Dendritic cell treated with granulocyte-macrophage colony-stimulating factor and Interleukin-4, amounts not matched to agents 40 ng/mL and 50 ng/mL, for 4 days (primary cell): ENCODE measurements around the gene OSBPL6.

Source experiments
- H3K27ac Mint-ChIP-seq: one replicate; pipeline ENCODE4 v1.8.0; 2022; ENCODE audit warnings: mild to moderate bottlenecking, mixed read lengths
- H3K27me3 Mint-ChIP-seq: one replicate; pipeline ENCODE4 v1.8.0; 2022; ENCODE audit warnings: mild to moderate bottlenecking, mixed read lengths
- H3K36me3 Mint-ChIP-seq: one replicate; pipeline ENCODE4 v1.8.0; 2022; ENCODE audit warnings: low read depth, mixed read lengths
- H3K4me1 Mint-ChIP-seq: one replicate; pipeline ENCODE4 v1.8.0; 2022; ENCODE audit warnings: low read depth, mixed read lengths
- H3K4me3 Mint-ChIP-seq: one replicate; pipeline ENCODE4 v1.8.0; 2022; ENCODE audit warnings: mild to moderate bottlenecking, moderate library complexity, mixed read lengths
- H3K9me3 Mint-ChIP-seq: one replicate; pipeline ENCODE4 v1.8.0; 2022; ENCODE audit warnings: mixed read lengths
- intact Hi-C: fragments of 100-400 bp; cut with micrococcal nuclease; formaldehyde crosslinking; loops from one replicate; pipeline ENCODE4 v1.15.0; 2022

Gene OSBPL6

DNA sequence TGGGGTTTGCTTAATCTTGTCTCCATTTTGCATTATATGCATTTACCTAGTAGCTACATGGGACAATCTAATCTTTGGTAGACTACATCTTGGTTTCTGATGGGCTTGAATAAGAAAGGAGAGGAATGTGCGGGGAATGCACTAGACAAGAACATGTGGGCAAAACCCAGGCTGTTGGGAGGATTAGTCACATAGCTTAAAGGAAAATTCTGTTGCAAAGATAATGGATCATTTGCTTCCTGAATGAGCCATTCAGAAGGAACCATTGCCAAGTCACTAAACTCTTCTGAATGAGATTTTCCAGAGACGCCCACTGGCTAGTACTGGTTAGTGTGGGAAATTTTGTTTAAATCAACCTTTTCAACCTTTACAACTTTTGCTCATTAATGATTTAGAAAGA, 84.8 kb downstream of the OSBPL6 start:
- intact Hi-C loops = loop anchor here (5.0 kb wide), 1 partner anchor 87 kb away; the partner anchor contains the start of gene OSBPL6
- H3K36me3 Mint-ChIP-seq = no peaks in the 10 kb centered on the region
- no peaks in the 10 kb centered on the region for H3K9me3 Mint-ChIP-seq
- H3K27ac Mint-ChIP-seq = no peak overlapping the region
- H3K4me1 Mint-ChIP-seq = peaks cover 31% of the 10 kb centered on the region
- no peak overlapping the region for H3K4me3 Mint-ChIP-seq
- peaks cover 1% of the 10 kb centered on the region for H3K27me3 Mint-ChIP-seq

GRCh38 chr2:178279636-178280035, 85.3 kb downstream of the OSBPL6 start:
- Mint-ChIP-seq H3K9me3 (no peaks in the 10 kb centered on the region), H3K27ac (no peak overlapping the region), H3K4me1 (peaks cover 31% of the 10 kb centered on the region), H3K4me3 (no peak overlapping the region), H3K36me3 (no peaks in the 10 kb centered on the region), H3K27me3 (peaks cover 1% of the 10 kb centered on the region)
- intact Hi-C loops = loop anchor here (2.0 to 10.0 kb wide), 4 partner anchors 87 to 167 kb away; partner anchors contain the start of genes OSBPL6 and RBM45

DNA sequence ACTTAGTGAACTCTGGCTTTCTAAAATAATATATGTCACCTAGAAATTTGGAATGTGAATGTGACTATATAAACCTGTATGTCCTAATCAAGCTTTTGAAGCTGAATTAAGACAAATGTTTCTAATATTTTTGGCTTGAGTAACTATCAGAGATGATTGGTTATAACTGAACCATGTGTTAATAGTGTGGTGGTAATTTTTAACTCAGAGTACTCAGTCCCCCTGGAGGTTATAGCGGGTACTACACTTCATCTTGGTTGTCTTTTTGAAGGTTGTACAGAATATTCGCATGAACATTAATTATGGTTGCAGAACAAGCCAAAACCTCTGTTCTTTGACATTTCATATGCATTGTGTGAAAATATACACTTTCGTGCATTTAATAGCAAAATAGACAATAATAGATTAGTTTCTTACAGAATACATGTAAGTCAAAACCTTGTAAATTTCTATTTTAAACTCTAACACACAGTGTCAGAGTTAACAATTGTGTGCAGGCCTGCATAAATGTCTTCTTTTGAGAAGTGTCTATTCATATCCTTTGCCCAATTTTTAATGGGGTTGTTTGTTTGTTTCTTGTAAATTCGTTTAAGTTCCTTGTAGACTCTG, 86.0 kb downstream of the OSBPL6 start:
- Mint-ChIP-seq H3K9me3 (no peaks in the 10 kb centered on the region), H3K27ac (no peak overlapping the region), H3K4me3 (no peak overlapping the region), H3K36me3 (no peaks in the 10 kb centered on the region), H3K27me3 (peaks cover 1% of the 10 kb centered on the region), H3K4me1 (peaks cover 24% of the 10 kb centered on the region)
- intact Hi-C loops = loop anchor here (2.0 to 10.0 kb wide), 3 partner anchors 134 to 168 kb away; partner anchors contain the start of gene RBM45

- no peaks in the 10 kb centered on the region for H3K36me3 Mint-ChIP-seq
- intact Hi-C loops = loop anchor here (10.0 kb wide), 1 partner anchor 133 kb away; no protein-coding TSS in a partner anchor
- H3K4me3 Mint-ChIP-seq = no peak overlapping the region
- peaks cover 1% of the 10 kb centered on the region for H3K27me3 Mint-ChIP-seq
- no peaks in the 10 kb centered on the region for H3K9me3 Mint-ChIP-seq
- H3K4me1 Mint-ChIP-seq = peaks cover 14% of the 10 kb centered on the region
- H3K27ac Mint-ChIP-seq = peak overlapping the region; percentile 32
Observed at GRCh38 chr2:178282075-178282815, 87.9 kb downstream of the OSBPL6 start.

- H3K9me3 Mint-ChIP-seq = no peaks in the 10 kb centered on the region
- H3K4me3 Mint-ChIP-seq = no peak overlapping the region
- no peak overlapping the region for H3K27ac Mint-ChIP-seq
- peaks cover 14% of the 10 kb centered on the region for H3K4me1 Mint-ChIP-seq
- H3K36me3 Mint-ChIP-seq = no peaks in the 10 kb centered on the region
- no peaks in the 10 kb centered on the region for H3K27me3 Mint-ChIP-seq
- intact Hi-C loops = loop anchor here (10.0 kb wide), 1 partner anchor 131 kb away; no protein-coding TSS in a partner anchor
Observed at GRCh38 chr2:178283341-178283918, 89.1 kb downstream of the OSBPL6 start.

DNA sequence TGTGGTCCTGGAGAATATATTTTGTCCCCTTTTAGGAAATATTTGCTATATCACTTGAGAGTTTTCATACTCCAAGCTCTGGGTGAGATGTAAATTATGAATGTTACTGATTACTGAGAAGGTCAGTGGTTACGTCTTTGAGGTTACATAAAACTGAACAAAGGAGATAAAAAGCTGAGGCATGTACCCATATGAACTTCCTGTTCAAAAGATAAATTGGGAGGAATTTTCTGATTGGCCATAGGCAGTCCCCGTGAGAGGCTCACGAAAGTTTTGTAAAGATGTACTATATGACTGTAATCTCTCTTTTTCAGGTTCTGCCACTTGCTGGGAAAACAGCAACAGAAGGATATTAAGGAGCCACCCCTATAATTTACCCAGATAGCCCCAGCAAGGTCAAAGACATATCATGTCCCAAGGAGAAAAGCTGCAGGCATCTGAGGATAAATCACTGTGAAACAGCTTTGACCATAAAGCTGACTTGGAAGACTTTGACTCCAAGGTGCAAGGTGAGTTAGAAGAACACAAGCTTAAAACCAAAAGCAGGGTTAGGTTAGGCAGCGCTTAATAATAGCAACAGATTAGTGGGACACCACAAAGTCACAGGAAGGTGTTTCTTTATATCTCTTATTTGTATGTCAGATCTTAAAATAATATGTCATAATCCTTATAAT, 90.4 kb downstream of the OSBPL6 start:
- Mint-ChIP-seq H3K4me3 (no peak overlapping the region), H3K27ac (no peak overlapping the region), H3K36me3 (no peaks in the 10 kb centered on the region), H3K9me3 (no peaks in the 10 kb centered on the region), H3K4me1 (peaks cover 14% of the 10 kb centered on the region), H3K27me3 (no peaks in the 10 kb centered on the region)
- intact Hi-C loops = loop anchor here (10.0 kb wide), 1 partner anchor 130 kb away; no protein-coding TSS in a partner anchor

- intact Hi-C loops = loop anchor here (10.0 kb wide), 1 partner anchor 130 kb away; no protein-coding TSS in a partner anchor
- H3K27me3 Mint-ChIP-seq = no peaks in the 10 kb centered on the region
- H3K36me3 Mint-ChIP-seq = no peaks in the 10 kb centered on the region
- no peaks in the 10 kb centered on the region for H3K9me3 Mint-ChIP-seq
- no peak overlapping the region for H3K4me3 Mint-ChIP-seq
- H3K27ac Mint-ChIP-seq = no peak overlapping the region
- H3K4me1 Mint-ChIP-seq = peaks cover 14% of the 10 kb centered on the region
Observed at GRCh38 chr2:178285287-178285615, 90.9 kb downstream of the OSBPL6 start.

DNA sequence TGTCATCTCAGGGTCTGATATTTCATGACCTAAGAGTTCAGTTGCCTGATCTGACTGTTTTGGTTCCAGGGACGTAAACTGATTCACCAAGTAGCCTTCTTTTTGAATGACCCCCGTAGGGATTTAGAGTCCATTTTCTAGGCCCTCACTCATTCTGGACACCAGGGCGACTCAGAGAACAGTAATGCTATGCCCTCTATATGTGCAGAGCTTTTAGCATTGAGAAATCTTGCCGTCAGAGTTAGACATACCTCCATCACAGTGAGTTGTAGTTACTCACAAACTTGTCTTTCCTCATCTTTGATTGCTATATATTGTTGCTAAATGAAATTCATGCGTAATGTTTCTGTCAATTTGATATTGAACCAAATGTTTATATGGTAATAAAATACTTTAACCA, 92.3 kb downstream of the OSBPL6 start:
- intact Hi-C loops = loop anchor here (10.0 kb wide), 1 partner anchor 128 kb away; no protein-coding TSS in a partner anchor
- H3K4me1 Mint-ChIP-seq = peaks cover 14% of the 10 kb centered on the region
- H3K36me3 Mint-ChIP-seq = no peaks in the 10 kb centered on the region
- H3K27me3 Mint-ChIP-seq = no peaks in the 10 kb centered on the region
- no peak overlapping the region for H3K27ac Mint-ChIP-seq
- no peak overlapping the region for H3K4me3 Mint-ChIP-seq
- no peaks in the 10 kb centered on the region for H3K9me3 Mint-ChIP-seq

DNA sequence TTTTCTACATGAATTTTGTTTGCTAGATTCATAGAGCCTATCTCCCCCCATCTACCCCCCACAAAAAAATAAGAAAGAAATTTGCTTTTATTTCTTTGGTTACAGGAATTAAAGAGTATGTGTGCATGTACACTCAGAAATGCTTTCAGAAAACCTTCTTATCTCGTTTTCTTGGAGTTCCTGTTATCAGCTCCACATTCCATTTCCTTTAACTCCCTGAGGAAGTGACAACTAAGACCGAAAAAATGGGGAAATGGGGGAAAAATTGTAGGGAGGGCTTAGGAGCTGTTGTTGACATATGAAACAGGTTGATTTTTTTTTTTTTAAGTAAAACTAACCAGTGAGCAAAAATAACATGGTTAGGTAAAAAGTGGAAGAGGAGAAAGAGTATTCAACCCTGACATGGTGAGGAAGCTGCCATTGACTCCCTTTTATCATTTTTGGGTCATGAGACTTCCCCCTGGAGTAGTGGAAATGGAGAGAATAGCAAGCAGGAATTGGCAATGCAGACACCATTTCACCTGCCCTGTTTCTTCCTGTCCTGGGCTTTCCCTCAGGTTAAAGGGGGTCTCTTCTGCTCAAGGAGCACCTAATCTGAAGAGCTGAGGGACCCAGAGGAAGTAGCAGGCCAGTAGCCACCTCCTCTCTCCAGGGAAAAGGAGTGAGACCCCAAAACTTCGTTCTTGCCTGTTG, 93.5 kb downstream of the OSBPL6 start:
- no peak overlapping the region for H3K4me3 Mint-ChIP-seq
- intact Hi-C loops = loop anchor here (10.0 kb wide), 1 partner anchor 127 kb away; no protein-coding TSS in a partner anchor
- H3K4me1 Mint-ChIP-seq = peaks cover 3% of the 10 kb centered on the region
- H3K27me3 Mint-ChIP-seq = no peaks in the 10 kb centered on the region
- no peak overlapping the region for H3K27ac Mint-ChIP-seq
- H3K36me3 Mint-ChIP-seq = no peaks in the 10 kb centered on the region
- H3K9me3 Mint-ChIP-seq = no peaks in the 10 kb centered on the region

DNA sequence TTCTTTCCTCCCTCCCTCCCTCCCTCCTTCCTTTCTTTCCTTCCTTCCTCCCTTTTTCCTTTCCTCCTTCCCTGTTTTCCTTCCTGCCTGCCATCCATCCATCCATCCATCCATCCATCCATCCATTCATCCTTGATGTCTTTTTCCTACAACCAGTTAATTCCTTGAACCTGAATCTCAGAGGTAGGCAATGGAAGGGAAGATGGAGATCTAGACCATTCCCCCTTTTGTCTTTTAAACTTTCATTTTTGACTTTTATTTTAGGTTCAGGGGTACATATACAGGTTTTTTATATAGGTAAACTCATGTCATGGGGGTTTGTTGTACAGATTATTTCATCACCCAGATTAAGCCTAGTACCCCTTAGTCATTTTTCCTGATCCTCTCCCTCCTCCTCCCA, 97.4 kb downstream of the OSBPL6 start:
- Mint-ChIP-seq H3K36me3 (no peaks in the 10 kb centered on the region), H3K27ac (no peak overlapping the region), H3K9me3 (no peaks in the 10 kb centered on the region), H3K4me3 (no peak overlapping the region), H3K27me3 (no peaks in the 10 kb centered on the region), H3K4me1 (no peaks in the 10 kb centered on the region)
- intact Hi-C loops = no loop called here

DNA sequence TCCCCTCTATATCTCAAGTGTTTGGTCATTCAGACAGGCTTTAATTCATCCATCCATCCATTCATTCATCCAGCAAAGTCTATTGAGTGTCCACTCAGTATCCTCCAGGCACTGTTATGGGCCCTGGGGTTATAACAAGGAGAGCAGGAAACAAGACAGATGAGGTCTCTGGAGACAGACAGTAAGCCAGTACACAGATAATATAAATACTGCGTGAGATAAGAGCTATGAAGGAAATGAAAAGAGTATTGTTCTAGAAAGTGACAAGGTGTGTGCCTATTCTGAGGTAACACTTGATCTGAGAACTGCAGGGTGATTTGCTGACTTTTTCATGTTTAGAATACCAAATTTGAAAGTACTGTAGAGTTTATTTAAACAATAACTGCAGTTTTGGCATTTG, 98.3 kb downstream of the OSBPL6 start:
- H3K36me3 Mint-ChIP-seq = no peaks in the 10 kb centered on the region
- no peak overlapping the region for H3K4me3 Mint-ChIP-seq
- no peak overlapping the region for H3K27ac Mint-ChIP-seq
- no peaks in the 10 kb centered on the region for H3K9me3 Mint-ChIP-seq
- no peaks in the 10 kb centered on the region for H3K27me3 Mint-ChIP-seq
- no peaks in the 10 kb centered on the region for H3K4me1 Mint-ChIP-seq
- intact Hi-C loops = no loop called here

DNA sequence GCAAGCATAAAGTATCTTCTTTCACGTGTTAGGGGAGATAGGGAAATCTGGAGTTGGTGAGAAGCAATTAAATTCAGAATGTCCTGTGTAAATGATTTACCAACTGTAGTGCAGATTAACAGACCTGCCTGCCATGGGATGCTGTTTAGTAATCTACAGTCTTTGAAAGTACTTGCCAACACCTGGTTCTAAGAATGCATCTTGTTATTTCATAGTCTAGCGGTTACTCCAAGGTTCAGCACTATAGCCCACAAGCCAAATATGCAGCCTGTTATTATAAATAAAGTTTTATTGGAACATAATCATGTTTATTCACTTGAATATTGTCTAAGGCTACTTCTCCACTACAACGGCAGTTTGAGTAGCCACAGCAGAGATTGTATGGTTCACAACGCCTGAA, 100.8 kb downstream of the OSBPL6 start:
- H3K4me3 Mint-ChIP-seq = no peak overlapping the region
- H3K4me1 Mint-ChIP-seq = no peaks in the 10 kb centered on the region
- no peaks in the 10 kb centered on the region for H3K36me3 Mint-ChIP-seq
- intact Hi-C loops = no loop called here
- no peaks in the 10 kb centered on the region for H3K27me3 Mint-ChIP-seq
- H3K27ac Mint-ChIP-seq = no peak overlapping the region
- H3K9me3 Mint-ChIP-seq = no peaks in the 10 kb centered on the region

DNA sequence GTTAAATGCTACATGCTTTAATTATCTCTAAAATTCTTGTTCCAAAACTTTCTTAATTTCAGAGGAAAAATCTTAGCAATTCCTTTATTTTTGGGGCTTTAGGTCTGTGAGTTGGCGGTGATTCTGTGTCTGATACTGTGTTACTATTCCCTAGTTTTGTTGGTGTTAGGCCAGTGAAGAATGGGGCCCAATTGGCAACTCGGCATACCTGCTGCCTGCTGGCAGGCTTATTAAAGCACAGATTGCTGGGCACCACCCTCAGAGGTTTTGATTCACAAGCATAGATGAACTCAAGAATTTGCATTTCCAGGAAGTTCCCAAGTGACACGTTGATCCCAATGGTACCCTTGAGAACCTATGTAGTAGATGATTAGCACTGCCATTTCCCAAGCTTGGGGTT, 101.6 kb downstream of the OSBPL6 start:
- Mint-ChIP-seq H3K27ac (no peak overlapping the region), H3K27me3 (no peaks in the 10 kb centered on the region), H3K4me3 (no peak overlapping the region), H3K4me1 (no peaks in the 10 kb centered on the region), H3K36me3 (no peaks in the 10 kb centered on the region), H3K9me3 (no peaks in the 10 kb centered on the region)
- intact Hi-C loops = no loop called here
